CD4-positive, alpha-beta T cell treated with Interleukin-4 for 1 hour (primary cell): ENCODE results near the gene MAP3K2.
"Not testable (repeated sequence)": the region's sequence is repeated elsewhere in the genome, so short reads cannot be mapped to it uniquely, and the experiment has no call there.

Experiments used
- DNase-seq, 2 donors: peaks; one replicate each; pipeline ENCODE4 v3.0.0-alpha.2; 2020 to 2022

MAP3K2 gene

GRCh38 chr2:127420039-127420864, 32.5 kb upstream of the MAP3K2 start:
- DNase-seq = no peak

DNA sequence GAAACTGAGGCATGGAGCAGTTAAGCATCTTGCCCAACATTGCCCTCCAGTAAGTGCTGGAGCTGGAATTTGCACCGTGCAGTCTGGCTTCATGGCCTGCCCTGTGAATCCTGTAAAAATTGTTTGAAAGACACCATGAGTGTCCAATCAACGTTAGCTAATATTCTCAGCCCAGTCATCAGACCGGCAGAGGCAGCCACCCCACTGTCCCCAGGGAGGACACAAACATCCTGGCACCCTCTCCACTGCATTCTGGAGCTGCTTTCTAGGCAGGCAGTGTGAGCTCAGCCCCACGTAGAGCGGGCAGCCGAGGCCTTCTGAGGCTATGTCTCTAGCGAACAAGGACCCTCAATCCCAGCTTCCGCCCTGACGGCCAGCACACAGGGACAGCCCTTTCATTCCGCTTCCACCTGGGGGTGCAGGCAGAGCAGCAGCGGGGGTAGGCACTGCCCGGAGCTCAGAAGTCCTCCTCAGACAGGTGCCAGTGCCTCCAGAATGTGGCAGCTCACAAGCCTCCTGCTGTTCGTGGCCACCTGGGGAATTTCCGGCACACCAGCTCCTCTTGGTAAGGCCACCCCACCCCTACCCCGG, 31.8 kb upstream of the MAP3K2 start:
- no peak for DNase-seq

DNA sequence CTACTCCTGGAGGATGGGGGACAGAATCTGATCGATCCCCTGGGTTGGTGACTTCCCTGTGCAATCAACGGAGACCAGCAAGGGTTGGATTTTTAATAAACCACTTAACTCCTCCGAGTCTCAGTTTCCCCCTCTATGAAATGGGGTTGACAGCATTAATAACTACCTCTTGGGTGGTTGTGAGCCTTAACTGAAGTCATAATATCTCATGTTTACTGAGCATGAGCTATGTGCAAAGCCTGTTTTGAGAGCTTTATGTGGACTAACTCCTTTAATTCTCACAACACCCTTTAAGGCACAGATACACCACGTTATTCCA, 31.3 kb upstream of the MAP3K2 start:
- no peak for DNase-seq

- no peak for DNase-seq
Observed at GRCh38 chr2:127418300-127419111, 30.7 kb upstream of the MAP3K2 start, which contains the start of gene PROC. Gene PROC, plus strand, starts transcription at chr2:127418427. Its CDS starts 1,516 bp downstream, at chr2:127419943.

GRCh38 chr2:127417406-127417805, 29.6 kb upstream of the MAP3K2 start:
- DNase-seq = no peak

GRCh38 chr2:127416506-127417001, 28.8 kb upstream of the MAP3K2 start:
- DNase-seq = no peak

DNA sequence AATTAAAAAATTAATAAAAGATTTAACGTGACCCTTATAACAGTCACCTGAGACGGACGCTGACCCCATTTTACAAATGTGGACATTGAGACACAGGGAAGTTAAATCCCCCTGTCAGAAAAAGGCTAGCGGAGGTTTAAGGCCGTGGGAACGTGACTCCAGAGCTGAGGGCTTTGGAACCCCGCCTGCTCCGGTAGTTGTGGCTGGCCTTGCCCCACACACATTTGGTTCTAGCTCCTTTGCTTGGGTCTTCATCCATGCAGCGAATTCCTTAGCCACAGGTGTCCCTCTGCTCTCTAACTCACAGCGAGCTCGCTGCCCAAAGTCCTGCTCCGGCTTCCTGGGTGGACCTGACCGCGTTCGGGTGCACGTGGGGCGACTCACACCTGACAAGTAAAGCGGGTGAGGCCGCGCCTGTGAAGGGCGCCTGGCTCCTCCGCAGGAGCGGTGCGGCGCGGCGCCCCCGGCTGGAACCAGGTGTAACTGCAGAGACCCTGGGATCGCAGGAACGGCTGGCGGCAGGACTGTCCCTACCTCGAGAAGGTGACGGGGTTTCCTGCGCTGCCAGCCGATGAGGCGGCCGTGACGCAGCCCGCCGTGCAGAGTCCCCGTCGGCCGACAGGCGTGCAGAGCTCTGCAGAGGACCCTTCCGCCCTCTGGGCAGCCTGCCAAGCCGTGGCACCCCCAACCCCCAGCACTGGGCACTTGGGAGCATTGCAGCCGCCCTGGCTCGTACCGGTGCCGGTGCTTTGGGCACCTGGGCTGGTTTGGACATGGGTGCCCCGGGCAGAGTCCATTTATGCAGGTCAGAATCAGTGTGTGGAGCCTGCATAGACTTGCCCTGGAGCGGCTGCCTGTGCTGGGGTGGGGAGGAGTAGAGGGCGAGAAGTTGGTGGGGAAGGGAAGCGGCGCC, 28.1 kb upstream of the MAP3K2 start:
- DNase-seq = peak; percentile 86

GRCh38 chr2:127414638-127415592, 27.1 kb upstream of the MAP3K2 start:
- DNase-seq = no peak

GRCh38 chr2:127413782-127414637, 26.2 kb upstream of the MAP3K2 start:
- no peak for DNase-seq

GRCh38 chr2:127413200-127413599, 25.4 kb upstream of the MAP3K2 start:
- no peak for DNase-seq

GRCh38 chr2:127411653-127412369, 24.0 kb upstream of the MAP3K2 start:
- DNase-seq = peak in 1 of 2 donors; percentile 68

- no peak for DNase-seq
Observed at GRCh38 chr2:127410871-127411652, 23.3 kb upstream of the MAP3K2 start.

GRCh38 chr2:127409716-127410115, 21.9 kb upstream of the MAP3K2 start:
- not testable (repeated sequence) for DNase-seq

DNA sequence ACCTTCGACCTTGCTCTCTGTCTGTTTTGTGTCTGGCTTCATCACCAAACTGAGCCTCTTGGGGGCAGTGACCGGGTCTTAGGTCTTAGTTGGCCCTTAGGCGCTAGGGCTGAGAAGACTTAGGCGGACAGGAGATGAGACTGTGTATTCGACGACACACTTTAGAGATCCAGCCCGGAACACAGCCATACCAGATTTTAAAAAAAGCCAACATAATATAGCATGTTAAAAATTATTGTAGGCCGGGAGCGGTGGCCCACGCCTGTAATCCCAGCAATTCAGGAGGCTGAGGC, 21.0 kb upstream of the MAP3K2 start:
- DNase-seq = no peak

DNA sequence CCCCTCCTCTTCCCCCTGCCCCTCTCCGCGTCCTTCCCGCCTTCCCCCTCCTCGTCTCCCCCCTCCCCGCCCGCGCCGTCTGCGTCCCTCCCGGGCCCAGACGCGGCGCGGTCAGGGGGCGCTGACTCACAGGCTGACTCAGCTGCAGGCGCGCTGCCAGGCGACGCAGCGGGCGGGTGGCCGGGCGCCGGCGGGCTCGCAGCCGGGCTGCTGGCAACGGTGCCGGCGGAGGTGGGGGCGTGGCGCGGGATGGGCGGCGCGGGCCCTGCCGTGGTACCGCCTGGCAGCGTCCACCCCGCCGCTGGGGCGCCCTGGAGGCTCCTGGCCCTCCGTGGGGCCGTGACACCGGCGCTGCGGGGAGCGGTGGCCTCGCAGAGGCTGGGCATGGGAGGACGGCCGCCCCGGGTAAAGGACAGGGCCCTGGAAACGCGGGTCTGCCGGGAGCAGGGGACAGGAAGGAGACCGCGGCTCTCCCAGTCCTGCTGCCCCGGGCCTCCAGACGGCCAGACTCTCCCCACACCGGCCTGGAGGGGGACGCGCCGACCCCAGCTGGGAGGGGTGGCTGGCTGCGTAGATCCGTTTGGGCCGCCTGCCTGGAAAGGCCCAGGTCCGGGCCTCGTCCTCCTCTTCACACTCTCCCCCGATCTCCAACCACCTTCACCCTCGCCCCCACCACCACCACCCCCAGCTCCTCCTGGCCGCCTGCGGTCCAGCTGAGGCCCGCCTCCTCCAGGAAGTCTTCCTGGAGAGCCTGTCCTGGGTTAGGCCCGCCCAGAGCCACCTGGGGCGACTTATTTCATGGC, 20.4 kb upstream of the MAP3K2 start:
- DNase-seq = peak; percentile 86 to 87

DNA sequence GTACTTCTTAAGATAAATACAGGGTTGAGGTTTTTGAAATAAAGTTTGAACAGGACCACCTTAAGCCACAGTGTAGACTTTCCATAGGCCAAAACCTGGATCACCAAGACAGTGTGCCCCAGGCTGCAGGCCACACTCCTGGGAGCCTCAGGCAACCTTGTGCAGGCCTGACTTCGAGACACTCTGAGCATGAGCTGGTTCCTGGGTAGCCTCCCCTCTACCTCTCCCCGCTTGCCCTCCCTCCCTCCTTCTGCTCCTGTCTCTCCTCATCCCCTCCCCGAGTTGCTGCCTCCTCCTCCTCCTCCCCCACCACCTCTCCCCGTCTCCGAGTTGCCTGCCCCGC, 19.9 kb upstream of the MAP3K2 start:
- DNase-seq = no peak

GRCh38 chr2:127407091-127407490, 19.3 kb upstream of the MAP3K2 start:
- DNase-seq = no peak

DNA sequence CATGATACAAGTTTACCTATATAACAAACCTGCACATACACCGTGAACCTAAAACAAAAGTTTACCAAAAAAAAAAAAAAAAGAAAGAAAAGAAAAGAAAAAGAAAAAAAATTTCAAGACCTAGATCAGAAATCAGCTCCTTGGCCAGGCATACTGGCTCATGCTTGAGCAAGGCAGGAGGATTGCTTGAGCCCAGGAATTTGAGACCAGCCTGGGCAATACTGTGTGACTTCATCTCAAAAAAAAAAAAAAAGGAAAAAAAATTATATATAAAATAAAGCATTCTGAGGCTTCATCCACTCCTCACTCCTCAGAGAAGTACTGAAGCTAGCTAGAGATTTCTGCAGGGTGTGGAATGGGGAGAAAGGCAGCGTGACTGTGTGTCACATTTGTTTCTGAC, 18.7 kb upstream of the MAP3K2 start:
- DNase-seq = no peak
